Omental fat pad (tissue), 4 donors: ENCODE measurements around the gene TBC1D9. TPM values are rescaled to one million over a fixed set of nuclear protein-coding genes. Genes with fewer than 3 reads are reported as not detected.
A peak's percentile ranks its signal among the peaks of the same experiment; 100 is the strongest.

Experiments used
- ATAC-seq: fragments of 150-250 bp; one replicate; pipeline ENCODE4 v1.9.1; 2016; ENCODE audit warnings: mild to moderate bottlenecking, moderate library complexity; ENCODE audit not compliant: low FRiP score
- DNase-seq: peaks from one replicate; pipeline ENCODE4 v3.0.0-alpha.2; 2019; ENCODE audit warnings: low spot score
- total RNA-seq, 4 donors: library from RNA; depleted of rRNA; stranded (reverse); fragments of >200 nt; gene quantifications; one replicate each; pipeline ENCODE4 v1.1.0, GENCODE V29; 2016
- TF ChIP-seq, protein P1 (sequence below), 3 donors: fragments of 450-650 bp; IDR thresholded peaks; one replicate each; pipeline ENCODE4 v1.5.1; 2016 to 2017; ENCODE audit warnings: antibody characterized with exemption in 3 of 3, mild to moderate bottlenecking in 3 of 3, moderate library complexity in 2 of 3

TBC1D9 gene
- total RNA-seq, 4 donors from 2014 or later: 29.6 to 60.3 (median 48.3) TPM

DNA sequence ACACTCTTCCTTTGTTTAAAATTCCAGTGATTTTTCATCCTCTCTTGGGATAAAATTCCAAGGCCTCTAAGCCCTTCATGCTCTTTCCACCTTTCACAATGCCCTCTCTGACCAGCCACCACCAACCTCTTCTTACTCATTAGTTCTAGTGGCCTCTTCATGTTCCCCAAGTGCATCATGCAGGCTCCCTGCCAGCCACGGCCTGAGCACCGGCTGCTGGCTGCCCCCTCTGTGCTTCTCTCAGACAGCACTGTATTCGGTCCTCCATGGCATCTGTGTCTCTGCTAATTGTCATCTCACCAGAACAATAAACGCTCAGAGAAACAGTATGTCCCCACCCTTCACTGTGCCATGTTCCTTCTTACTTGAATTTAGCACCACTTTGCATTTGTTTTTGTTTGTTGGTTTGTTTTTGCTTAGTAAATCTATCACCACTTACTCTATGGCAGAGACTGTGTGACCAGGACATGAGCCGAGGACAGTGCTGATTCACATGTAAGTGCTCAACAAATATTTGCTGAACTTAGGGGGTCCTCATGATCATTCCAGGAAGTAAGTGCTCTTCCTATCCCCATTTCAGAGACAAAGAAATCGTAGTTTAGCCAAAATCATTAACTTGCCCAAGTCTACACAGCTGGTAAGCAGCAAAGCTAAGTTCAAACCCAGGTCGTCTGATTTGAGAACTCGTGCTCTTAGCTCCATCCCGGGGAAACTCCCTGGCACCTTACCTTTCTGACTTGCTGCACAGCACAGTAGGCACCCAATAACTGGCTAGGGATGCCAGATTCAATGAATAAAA is 110.4 kb downstream of the TBC1D9 start:
- DNase-seq (no peak), ATAC-seq (no peak)
- TF ChIP-seq, protein P1, sequence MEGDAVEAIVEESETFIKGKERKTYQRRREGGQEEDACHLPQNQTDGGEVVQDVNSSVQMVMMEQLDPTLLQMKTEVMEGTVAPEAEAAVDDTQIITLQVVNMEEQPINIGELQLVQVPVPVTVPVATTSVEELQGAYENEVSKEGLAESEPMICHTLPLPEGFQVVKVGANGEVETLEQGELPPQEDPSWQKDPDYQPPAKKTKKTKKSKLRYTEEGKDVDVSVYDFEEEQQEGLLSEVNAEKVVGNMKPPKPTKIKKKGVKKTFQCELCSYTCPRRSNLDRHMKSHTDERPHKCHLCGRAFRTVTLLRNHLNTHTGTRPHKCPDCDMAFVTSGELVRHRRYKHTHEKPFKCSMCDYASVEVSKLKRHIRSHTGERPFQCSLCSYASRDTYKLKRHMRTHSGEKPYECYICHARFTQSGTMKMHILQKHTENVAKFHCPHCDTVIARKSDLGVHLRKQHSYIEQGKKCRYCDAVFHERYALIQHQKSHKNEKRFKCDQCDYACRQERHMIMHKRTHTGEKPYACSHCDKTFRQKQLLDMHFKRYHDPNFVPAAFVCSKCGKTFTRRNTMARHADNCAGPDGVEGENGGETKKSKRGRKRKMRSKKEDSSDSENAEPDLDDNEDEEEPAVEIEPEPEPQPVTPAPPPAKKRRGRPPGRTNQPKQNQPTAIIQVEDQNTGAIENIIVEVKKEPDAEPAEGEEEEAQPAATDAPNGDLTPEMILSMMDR (IDR thresholded peaks at IDR 0.05): no peak

DNA sequence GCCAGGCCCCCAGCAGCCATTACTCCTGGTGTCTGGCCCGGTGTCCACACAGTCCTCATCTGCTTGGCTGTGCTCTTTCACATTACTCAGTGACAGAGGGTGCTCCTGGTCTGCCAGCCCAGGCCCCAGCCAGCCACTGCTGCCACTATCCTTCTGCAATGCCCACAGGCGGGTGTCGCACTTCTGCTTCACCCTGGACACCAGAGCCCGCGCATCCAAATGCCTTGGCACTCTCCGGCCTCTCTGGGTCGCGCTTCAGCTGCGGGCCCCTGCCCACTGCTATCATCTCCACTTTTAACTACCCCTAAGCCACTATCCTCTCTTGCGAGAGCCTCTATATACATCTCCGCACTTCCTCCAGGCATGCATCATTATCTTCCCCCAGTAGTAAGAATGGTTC is 111.0 kb downstream of the TBC1D9 start:
- TF ChIP-seq, protein P1 (IDR thresholded peaks at IDR 0.05): no peak
- no peak for ATAC-seq
- no peak for DNase-seq

DNA sequence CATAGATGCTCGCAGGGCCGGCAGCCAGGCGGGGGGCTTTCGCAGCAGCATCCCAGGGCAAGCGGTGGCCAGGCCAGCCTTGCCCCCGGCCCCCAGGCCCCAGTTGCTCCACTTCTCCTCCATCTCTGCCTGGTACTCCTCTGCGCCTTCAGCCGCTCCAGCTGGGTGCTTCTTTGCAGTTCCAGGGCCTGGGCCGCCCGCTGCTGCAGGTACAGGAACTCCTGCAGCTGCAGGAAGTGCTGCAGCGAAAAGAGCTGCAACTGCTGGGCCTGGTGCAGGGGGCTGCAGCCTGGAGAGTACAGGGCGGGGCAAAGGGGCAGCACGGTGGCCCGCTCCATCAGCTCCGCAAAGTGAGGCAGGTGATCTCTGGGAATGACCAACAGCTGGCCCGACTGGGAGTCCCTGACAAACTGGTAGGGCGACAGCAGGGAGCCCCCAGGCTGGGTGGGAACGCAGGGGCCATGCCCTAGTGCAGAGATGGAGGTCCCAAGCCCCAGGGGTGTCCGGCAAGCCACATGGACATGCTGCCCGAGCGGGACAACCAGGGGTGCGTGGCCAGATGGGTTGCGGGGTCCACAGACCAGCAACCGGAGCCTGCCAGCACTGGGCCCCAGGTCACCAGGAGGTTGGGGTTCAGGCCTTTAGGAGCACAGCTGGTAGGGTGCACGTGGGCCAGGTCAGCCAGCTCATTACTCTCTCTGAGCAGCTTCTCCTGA is 111.6 kb downstream of the TBC1D9 start:
- TF ChIP-seq, protein P1 (IDR thresholded peaks at IDR 0.05): no peak
- DNase-seq (no peak), ATAC-seq (no peak)

DNA sequence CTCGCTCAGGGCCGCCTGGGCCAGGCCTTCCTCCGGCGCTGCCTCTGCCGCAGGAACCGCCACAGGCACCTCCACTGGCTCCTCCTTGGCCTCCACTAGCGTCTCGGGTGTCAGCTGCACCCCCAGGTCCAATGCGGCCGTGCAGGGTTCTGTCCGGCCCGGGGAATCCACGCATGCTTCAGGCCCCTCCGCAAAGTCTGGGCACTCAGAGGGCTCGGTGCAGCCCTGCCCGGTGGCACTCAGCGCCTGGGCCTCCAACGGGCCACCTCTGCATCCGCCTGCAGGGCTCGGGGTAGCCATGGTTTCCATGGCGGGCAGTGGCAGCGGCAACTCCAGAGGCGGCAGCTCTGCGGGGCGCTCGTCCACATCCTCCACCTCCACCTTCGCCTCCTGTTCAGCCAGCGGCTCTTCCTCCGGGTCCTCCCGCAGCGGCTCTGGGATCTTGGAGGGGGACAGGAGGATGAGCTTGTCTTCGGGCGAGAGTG is 112.6 kb downstream of the TBC1D9 start:
- ATAC-seq: no peak
- DNase-seq: no peak
- TF ChIP-seq, protein P1 (IDR thresholded peaks at IDR 0.05): no peak

DNA sequence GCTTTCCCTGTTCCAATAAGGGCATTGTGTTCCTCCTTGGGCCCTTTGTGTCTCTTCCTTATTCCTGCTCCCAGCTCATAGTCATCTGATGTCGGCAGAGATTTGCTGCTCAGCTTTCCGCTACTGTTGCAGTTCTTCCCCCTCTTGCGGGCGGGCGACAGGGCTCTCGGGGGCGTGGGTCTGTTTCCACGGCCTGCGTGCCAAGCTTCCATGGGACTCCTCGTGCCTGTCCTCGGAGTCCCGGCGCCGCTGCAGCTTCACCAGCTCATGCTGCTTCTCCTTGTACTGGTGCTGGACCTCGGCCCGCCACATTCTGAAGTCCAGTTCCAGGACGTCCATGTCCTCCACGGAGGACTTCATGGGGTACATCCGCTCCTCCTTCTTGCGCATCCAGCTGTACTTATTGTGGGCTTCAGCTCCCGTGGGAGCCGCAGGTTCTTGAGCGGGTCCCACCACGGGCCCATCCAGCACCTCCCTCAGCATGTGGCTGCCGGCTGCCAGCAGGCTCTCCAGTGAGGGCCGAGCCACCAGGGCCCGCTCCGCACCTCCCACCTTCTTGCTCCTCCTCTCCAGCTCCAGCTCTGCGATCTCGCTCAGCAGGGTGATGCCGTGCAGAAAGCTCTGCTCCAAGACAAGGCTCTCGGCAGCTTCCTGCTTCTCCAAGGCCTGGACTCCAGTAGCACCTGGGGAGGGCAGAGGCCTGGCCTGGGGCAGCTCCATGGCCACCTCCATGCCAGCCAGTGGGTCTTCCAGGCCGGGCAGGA is 113.3 kb downstream of the TBC1D9 start:
- DNase-seq: no peak
- no peak for ATAC-seq
- TF ChIP-seq, protein P1 (IDR thresholded peaks at IDR 0.05): no peak

DNA sequence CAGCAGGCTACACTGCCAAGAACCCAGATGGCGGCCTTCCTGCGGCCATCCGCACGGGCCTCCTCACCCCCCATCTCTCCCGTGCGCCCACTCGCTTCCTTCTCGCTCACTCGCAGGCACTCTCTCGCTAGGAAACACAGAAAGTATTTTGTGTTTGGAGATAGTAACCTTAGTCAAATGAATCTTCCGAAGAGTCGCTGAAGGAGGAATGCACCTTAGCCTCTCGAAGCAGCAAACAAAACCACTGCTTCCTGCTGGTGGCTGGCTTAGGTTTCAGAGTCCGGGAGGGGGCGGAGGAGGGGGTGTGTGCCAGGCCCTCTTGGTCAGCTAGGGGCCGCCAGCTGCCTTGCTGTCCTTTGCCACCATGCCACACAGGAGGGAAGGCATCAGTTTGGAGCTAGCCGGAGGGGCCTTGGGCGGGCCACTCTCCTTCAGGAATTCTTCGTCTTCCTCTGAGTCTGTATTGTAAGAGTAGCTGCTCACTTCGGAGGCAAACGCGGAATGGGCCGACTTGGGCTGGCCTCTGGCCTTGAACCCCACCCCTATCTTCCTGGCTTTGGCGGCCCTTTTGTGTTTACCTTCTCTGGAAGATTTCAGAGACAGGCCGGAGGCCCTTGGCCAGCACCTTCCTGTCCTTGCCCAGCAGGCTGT is 114.3 kb downstream of the TBC1D9 start:
- TF ChIP-seq, protein P1 (IDR thresholded peaks at IDR 0.05): no peak
- no peak for DNase-seq
- ATAC-seq: peak; percentile 49
